Astrocyte of the cerebellum (primary cell): Measurements from ENCODE around the gene NLGN2.

Source experiments
- DNase-seq: peaks from one replicate; pipeline ENCODE4 v3.0.0-alpha.2; 2011; ENCODE audit warnings: low read depth
- H3K4me3 ChIP-seq: 2 replicates; pipeline ENCODE4 v1.5.1; 2011; ENCODE audit warnings: mild to moderate bottlenecking, low read depth, low read length, moderate library complexity
- CTCF ChIP-seq: IDR thresholded peaks from 2 replicates; pipeline ENCODE4 v1.5.1; 2012; ENCODE audit warnings: low read length, low read depth, moderate library complexity, mild to moderate bottlenecking; ENCODE audit errors: missing control alignments
- in situ Hi-C: cut with HindIII; loops from 2 replicates; pipeline ENCODE4 v1.10.0; 2017; ENCODE audit warnings: low sequenced_read_pairs

NLGN2 gene

GRCh38 chr17:7468290-7468689 lies 60.6 kb downstream of the NLGN2 start:
- no peak for DNase-seq
- in situ Hi-C loops = no loop called here
- no peak for TF ChIP-seq CTCF
- H3K4me3 ChIP-seq = no peak overlapping the region

- in situ Hi-C loops = no loop called here
- no peak overlapping the region for H3K4me3 ChIP-seq
- DNase-seq = no peak
- TF ChIP-seq CTCF = no peak
These were observed 61.3 kb downstream of the NLGN2 start for GRCh38 chr17:7468804-7469389.
